ENCODE data around the gene HSPG2. TPM values are rescaled to one million over a fixed set of nuclear protein-coding genes. Genes with fewer than 3 reads are reported as not detected.
"Not testable (repeated sequence)": the region's sequence is repeated elsewhere in the genome, so short reads cannot be mapped to it uniquely, and the experiment has no call there.

HSPG2 gene
- polyA plus RNA-seq, 1 donor from 2014 or later: 0.79 TPM

DNA sequence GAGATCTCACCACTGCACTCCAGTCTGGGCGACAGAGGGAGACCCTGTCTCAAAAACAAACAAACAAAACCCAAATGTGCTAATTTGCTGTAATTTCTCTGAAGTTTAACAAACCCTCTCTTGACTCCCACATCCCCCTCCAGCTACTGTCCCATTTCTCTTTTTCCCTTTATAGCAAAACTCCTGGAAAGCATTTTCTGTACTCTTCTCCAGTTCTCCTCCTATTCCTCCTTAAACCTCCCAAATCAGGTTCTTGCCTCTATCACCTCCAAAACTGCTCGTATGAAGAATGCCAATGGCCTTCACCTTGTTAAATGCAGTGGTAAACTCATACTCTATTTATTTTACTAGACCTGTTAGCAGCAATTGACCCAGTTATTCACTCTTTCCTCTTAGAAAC, 150.5 kb downstream of the HSPG2 start:
- H3K9me2 ChIP-seq (ENCODE audit: insufficient read depth, low read length): no peaks in the 10 kb centered on the region
- no peak overlapping the region for H3K27ac ChIP-seq (ENCODE audit: low read length)
- H3F3A ChIP-seq (ENCODE audit: insufficient read depth, low read length, poor library complexity, severe bottlenecking): no peaks in the 10 kb centered on the region

DNA sequence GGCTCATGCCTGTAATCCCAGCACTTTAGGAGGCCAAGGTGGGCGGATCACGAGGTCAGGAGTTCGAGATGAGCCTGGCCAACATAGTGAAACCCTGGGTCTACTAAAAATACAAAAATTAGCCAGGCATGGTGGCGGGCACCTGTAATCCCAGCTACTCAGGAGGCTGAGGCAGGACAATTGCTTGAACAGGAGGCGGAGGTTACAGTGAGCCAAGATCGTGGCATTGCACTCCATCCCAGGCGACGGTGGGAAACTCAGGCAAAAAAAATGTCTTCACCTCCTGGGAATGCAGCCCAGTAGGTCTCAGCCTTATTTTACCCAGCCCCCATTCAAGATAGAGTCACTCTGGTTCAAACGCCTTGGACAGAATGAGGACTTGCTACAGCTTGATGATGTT, 151.3 kb downstream of the HSPG2 start:
- H3K9me3 ChIP-seq (ENCODE audit: low read length); H4K20me1 ChIP-seq (ENCODE audit: insufficient read depth); H3K4me3 ChIP-seq (ENCODE audit: low read length); H3K27me3 ChIP-seq (ENCODE audit: insufficient read depth, low read depth, low read length); H3K9me2 ChIP-seq (ENCODE audit: insufficient read depth, low read length); H3K36me3 ChIP-seq (ENCODE audit: insufficient read depth, low read length); H3F3A ChIP-seq (ENCODE audit: insufficient read depth, low read length, poor library complexity, severe bottlenecking); H2AFZ ChIP-seq (ENCODE audit: low read depth, low read length); H3K9ac ChIP-seq (ENCODE audit: low read length); H3K4me2 ChIP-seq (ENCODE audit: low read length); H3K27ac ChIP-seq (ENCODE audit: low read length): not testable (repeated sequence)
- H3K79me2 ChIP-seq (replicated peaks; ENCODE audit: insufficient read depth, low read length): peaks cover 13% of the 10 kb centered on the region

More for the DNA sequence above, 150.5 kb downstream of the HSPG2 start:
- H3K4me2 ChIP-seq (ENCODE audit: low read length): no peak overlapping the region
- TF ChIP-seq CTCF (IDR thresholded peaks at IDR 0.05; ENCODE audit: poor library complexity, severe bottlenecking) (no peak), REST (IDR thresholded peaks at IDR 0.05; ENCODE audit: borderline replicate concordance) (no peak), POLR2AphosphoS5 (IDR thresholded peaks at IDR 0.05) (no peak), MXI1 (conservative IDR thresholded peaks at IDR 0.05; ENCODE audit: poor library complexity, severe bottlenecking) (no peak), RAD21 (conservative IDR thresholded peaks at IDR 0.05) (no peak), SMC3 (conservative IDR thresholded peaks at IDR 0.05; ENCODE audit: poor library complexity) (no peak), EZH2 (IDR thresholded peaks at IDR 0.05; ENCODE audit: borderline replicate concordance, insufficient read depth, low read length, poor library complexity, severe bottlenecking) (no peak), EP300 (conservative IDR thresholded peaks at IDR 0.05; ENCODE audit: poor library complexity, severe bottlenecking) (no peak), TAF1 (IDR thresholded peaks at IDR 0.05; ENCODE audit: low read depth) (no peak)
- no peak overlapping the region for H3K9ac ChIP-seq (ENCODE audit: low read length)
- no peaks in the 10 kb centered on the region for H3K27me3 ChIP-seq (ENCODE audit: insufficient read depth, low read depth, low read length)
- no peak overlapping the region for H2AFZ ChIP-seq (ENCODE audit: low read depth, low read length)
- no peaks in the 10 kb centered on the region for H3K36me3 ChIP-seq (ENCODE audit: insufficient read depth, low read length)
- H3K79me2 ChIP-seq (replicated peaks; ENCODE audit: insufficient read depth, low read length): peaks cover 5% of the 10 kb centered on the region
- no peak overlapping the region for H3K4me3 ChIP-seq (ENCODE audit: low read length)
- no peaks in the 10 kb centered on the region for H3K9me3 ChIP-seq (ENCODE audit: low read length)
- no peaks in the 10 kb centered on the region for H4K20me1 ChIP-seq (ENCODE audit: insufficient read depth)

Measured in neural cell (in vitro differentiated cells).